ENCODE measurements around the gene CCDC112.
"Not testable (repeated sequence)": the region's sequence is repeated elsewhere in the genome, so short reads cannot be mapped to it uniquely, and the experiment has no call there.

Gene CCDC112, protein sequence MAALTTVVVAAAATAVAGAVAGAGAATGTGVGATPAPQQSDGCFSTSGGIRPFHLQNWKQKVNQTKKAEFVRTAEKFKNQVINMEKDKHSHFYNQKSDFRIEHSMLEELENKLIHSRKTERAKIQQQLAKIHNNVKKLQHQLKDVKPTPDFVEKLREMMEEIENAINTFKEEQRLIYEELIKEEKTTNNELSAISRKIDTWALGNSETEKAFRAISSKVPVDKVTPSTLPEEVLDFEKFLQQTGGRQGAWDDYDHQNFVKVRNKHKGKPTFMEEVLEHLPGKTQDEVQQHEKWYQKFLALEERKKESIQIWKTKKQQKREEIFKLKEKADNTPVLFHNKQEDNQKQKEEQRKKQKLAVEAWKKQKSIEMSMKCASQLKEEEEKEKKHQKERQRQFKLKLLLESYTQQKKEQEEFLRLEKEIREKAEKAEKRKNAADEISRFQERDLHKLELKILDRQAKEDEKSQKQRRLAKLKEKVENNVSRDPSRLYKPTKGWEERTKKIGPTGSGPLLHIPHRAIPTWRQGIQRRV

GRCh38 chr5:115296124-115297022 lies at the start of gene CCDC112:
CCDC112 (minus strand) TSS chr5:115296654; CDS start chr5:115296543, 111 bp downstream.
- DNase-seq (ENCODE audit: extremely low read depth in 1 of 2, low read depth in 1 of 2): peak; percentile 49 to 71

DNA sequence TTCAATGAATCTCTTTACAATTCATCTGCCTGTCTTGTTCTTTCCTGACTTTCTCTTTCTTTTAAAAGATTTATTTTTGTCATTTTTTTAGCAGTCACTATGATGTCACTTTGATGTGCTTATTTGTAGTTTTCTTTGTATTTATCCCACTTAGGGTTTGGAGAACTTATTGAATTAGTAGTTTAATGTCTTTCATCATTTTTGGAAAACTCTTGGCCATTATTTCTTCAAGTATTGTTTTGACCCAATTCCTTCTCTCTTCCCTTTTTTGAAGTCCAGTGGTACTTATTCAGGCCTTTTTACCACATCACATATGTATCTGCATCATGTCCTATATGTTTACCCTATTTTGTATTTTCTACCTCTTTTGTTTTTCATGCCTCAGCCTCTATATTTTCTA lies 48.9 kb upstream of the CCDC112 start:
- no peak for DNase-seq (ENCODE audit: extremely low read depth in 1 of 2, low read depth in 1 of 2)

GRCh38 chr5:115343855-115344254 lies 47.4 kb upstream of the CCDC112 start:
- no peak for DNase-seq (ENCODE audit: extremely low read depth in 1 of 2, low read depth in 1 of 2)

DNA sequence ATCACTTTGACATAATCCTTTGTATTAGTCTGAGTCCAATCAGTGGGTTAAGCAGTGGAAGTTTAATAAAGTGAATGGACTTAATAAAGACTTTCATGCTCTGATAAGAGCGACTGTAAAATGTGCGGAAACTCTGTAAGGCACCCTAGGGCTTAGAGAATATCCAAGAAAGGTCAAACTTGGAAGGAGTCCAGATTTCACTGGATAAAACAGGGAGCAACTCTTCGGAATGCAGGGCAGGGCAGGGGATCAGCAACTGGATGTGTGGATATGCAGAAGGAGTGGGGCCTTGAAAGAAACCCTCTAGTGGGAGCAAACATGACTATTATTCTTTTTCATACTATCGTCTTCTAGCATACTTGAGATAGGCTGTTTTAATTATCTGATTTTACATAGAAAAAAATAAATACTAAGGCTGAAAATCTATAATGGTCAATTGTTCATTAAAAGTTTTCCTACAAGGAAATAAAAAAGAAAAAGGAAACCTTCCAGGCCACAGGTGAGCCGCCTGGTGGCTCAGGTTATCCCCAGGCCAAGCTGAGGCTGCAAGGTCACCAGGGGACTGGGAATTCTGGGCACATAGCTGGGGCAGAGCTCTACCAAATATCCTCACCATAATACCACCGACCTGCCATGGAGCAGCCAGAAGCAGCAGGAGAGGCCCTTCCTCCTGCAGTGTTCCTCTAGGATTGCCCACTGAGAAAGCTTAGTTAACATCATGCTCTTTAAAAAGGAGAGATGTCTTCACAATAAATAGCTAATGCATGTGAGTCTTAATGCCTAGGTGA lies 46.3 kb upstream of the CCDC112 start:
- DNase-seq (ENCODE audit: extremely low read depth in 1 of 2, low read depth in 1 of 2): no peak

DNA sequence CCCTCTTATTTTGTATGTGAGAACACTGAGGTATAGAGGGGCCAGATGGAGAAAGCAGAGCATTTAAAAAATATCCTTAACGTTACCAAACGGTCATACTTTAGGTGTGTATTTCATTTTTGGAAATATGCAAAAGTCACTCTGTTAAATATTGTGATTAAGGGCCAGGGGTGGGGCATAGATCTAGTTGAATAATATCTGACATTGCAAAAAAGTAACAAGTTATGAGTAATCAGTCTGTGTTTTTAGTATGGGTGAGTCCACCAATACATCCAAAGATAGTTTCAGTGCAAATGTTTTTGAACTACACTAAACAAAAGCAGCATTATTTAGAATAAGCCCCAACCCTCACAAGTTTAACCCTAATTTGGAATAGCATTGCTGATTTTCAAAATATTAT lies 45.3 kb upstream of the CCDC112 start:
- no peak for DNase-seq (ENCODE audit: extremely low read depth in 1 of 2, low read depth in 1 of 2)

- no peak for DNase-seq (ENCODE audit: extremely low read depth in 1 of 2, low read depth in 1 of 2)
Measured at GRCh38 chr5:115338851-115339250, 42.4 kb upstream of the CCDC112 start.

GRCh38 chr5:115337882-115338281 lies 41.4 kb upstream of the CCDC112 start:
- no peak for DNase-seq (ENCODE audit: extremely low read depth in 1 of 2, low read depth in 1 of 2)

- DNase-seq (ENCODE audit: extremely low read depth in 1 of 2, low read depth in 1 of 2): no peak
Measured at GRCh38 chr5:115336964-115337363, 40.5 kb upstream of the CCDC112 start.

DNA sequence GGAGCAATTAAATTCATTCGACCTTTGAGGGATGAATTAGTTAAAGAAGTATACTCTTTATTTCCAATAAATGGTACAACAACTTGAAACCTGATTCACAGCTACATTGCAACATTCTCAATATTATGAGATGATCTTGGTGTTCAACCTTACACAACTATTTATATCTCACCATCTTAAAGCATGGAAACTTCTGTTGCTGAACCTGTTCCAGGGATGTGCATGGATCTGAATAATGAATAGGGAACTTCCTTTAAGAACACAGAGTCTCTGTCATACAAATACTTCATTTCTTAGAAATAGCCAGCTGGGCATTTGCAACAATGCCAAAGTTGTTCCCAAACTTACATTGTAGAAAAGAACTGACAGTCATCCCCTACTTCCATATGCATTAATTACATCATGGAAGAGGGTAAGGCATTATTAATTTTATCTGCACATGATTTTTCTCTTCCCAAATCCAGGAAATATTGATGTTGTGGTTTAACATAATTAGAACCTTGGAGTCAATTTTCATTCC lies 39.8 kb upstream of the CCDC112 start:
- no peak for DNase-seq (ENCODE audit: extremely low read depth in 1 of 2, low read depth in 1 of 2)

GRCh38 chr5:115335301-115335700 lies 38.8 kb upstream of the CCDC112 start:
- no peak for DNase-seq (ENCODE audit: extremely low read depth in 1 of 2, low read depth in 1 of 2)

GRCh38 chr5:115333164-115333563 lies 36.7 kb upstream of the CCDC112 start:
- DNase-seq (ENCODE audit: extremely low read depth in 1 of 2, low read depth in 1 of 2): no peak

DNA sequence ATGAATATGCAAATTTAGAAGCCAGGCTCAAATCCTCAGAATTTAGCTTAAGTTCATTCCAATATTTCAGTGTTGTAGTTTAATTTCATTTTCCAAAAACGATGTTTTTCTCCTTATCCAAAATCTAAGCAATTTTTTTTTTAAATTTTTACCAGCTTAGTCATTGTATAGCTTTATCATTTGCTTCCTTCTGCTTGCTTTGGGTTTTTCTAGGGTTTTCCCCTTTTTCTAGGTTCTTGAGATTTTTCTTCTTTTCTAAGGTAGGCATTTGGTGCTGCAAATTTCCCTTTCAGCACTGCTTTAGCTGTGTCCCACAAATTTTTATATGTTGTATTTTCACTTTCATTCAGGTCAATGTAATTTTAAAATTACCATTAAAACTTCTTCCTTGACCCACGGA lies 34.4 kb upstream of the CCDC112 start:
- DNase-seq (ENCODE audit: extremely low read depth in 1 of 2, low read depth in 1 of 2): no peak

- no peak for DNase-seq (ENCODE audit: extremely low read depth in 1 of 2, low read depth in 1 of 2)
Measured at GRCh38 chr5:115329475-115329874, 33.0 kb upstream of the CCDC112 start.

DNA sequence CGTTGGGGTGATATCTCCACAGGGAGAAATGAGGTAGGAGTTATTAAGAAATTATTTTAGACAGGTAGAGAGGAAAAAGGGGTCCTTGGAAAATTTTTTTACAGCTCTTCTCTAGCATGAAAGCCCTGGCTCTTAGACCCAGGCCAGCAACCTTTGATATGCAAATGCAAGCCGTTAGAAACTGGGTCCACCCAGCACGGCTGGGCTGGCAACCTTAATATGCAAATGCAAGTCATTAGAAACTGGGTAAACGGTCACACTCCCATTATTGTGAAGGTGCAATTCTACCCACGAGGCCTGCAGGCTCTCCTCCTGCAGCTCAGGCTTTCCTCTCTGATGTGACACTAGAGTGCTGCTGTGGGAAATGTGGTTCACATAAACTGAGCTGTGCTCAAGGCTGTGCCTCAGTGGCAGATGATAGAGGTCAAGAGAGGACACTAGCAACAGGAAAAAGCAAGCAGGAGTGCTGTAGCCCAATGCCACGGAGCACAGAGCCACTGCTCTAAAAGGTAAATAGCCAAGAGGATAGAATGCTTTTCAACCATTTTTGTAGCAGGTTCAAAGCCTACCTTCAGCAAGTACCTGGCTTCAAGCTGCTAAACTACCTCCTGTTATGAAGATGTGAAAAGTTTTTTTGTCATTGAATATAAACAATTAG lies 32.3 kb upstream of the CCDC112 start:
- not testable (repeated sequence) for DNase-seq (ENCODE audit: extremely low read depth in 1 of 2, low read depth in 1 of 2)

DNA sequence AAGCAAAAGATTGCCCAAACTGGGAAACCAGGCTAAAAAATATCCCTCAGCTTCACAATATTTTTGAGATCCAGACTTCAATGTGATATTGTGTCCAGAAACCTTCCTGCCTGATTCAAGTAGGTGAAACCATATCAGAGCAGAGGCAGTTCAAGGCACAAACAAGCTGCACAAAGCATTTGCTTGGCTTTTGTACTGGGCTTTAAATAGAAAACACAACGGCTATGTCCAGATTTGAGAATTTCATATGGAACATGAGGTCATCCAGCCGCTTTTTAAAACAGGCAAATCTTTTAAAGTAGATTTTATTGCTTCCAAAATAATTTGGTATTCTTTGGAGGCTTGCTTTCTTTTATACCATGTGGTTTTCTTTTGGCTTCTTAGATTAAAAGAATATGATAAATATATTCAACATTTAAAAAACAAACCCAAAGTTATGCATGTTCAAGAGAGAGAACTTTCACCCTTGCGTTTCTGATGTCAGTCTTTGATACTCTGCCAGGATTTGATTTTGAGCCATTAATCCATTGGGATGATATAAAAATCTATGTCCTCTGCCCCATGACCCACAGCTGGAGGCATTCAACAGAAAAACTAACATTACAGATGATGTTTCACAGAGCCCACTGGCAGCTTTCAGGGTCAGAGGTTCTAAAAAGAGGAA lies 29.0 kb upstream of the CCDC112 start:
- no peak for DNase-seq (ENCODE audit: extremely low read depth in 1 of 2, low read depth in 1 of 2)

GRCh38 chr5:115324021-115324420 lies 27.6 kb upstream of the CCDC112 start:
- DNase-seq (ENCODE audit: extremely low read depth in 1 of 2, low read depth in 1 of 2): no peak

DNA sequence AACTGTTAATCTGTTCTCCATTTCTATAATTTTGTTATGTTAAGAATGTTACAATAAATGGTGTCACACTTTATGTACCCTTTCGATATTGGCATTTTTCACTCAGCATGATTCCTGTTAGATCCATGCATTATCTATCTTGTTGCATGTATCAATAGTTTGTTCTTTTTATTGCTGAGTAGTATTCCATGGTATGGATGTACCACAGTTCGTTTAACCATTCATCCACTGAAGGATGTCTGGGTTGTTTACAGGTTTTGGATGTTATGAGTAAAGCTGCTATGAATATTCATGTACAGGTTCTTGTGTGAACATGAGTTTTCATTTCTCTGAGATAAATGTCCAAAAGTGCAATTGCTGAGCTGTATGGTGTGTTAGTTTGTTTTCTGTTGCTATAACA lies 26.3 kb upstream of the CCDC112 start:
- DNase-seq (ENCODE audit: extremely low read depth in 1 of 2, low read depth in 1 of 2): no peak

GRCh38 chr5:115321309-115321708 lies 24.9 kb upstream of the CCDC112 start:
- DNase-seq (ENCODE audit: extremely low read depth in 1 of 2, low read depth in 1 of 2): no peak

- DNase-seq (ENCODE audit: extremely low read depth in 1 of 2, low read depth in 1 of 2): no peak
Measured at GRCh38 chr5:115320515-115320914, 24.1 kb upstream of the CCDC112 start.

- no peak for DNase-seq (ENCODE audit: extremely low read depth in 1 of 2, low read depth in 1 of 2)
Measured at GRCh38 chr5:115320006-115320405, 23.6 kb upstream of the CCDC112 start.

Data from activated CD8-positive, alpha-beta memory T cell treated with anti-CD3 and anti-CD28 coated beads for 1 hour (primary cell).